B cell (primary cell): Measurements from ENCODE around the gene CRCP. TPM values are rescaled to one million over a fixed set of nuclear protein-coding genes. Genes with fewer than 3 reads are reported as not detected.

ENCODE experiments used
- ATAC-seq: fragments of 200-7000 bp; cut with Tn5 transposase; one replicate; pipeline ENCODE4 v1.10.0; 2021; ENCODE audit warnings: low read depth, mild to moderate bottlenecking, moderate number of reproducible peaks, moderate library complexity
- CTCF ChIA-PET: fragments of 350-600 bp; sonication (Branson Sonifier 250); formaldehyde crosslinking; loops from one replicate; lab custom pipeline; 2021; ENCODE audit warnings: antibody characterized with exemption, inconsistent platforms; lab: Charles Lee
- POLR2A ChIA-PET: fragments of 350-600 bp; sonication (Branson Sonifier 250); formaldehyde crosslinking; loops from one replicate; lab custom pipeline; 2021; ENCODE audit warnings: antibody characterized with exemption; lab: Charles Lee
- DNase-seq: peaks from one replicate; pipeline ENCODE4 v3.0.0; 2013
- H2AFZ ChIP-seq: 2 replicates; pipeline ENCODE4 v1.6.1; 2012; ENCODE audit warnings: mild to moderate bottlenecking, low read depth, low read length; ENCODE audit not compliant: insufficient read depth, poor library complexity, severe bottlenecking
- H3K27ac ChIP-seq, 2 donors: 1 replicate in 1 of 2; 2 replicates in 1 of 2; pipeline ENCODE4 v1.5.1; 2012 to 2013; ENCODE audit warnings: low read length in 2 of 2, mild to moderate bottlenecking in 2 of 2, moderate library complexity in 1 of 2
- H3K27me3 ChIP-seq, 4 experiments: fragments of 200-600 bp in 1 of 4; sonication (generic) in 1 of 4; replicated peaks in 1 of 4; 1 replicate in 2 of 4; 2 replicates in 2 of 4; pipeline versions ENCODE4 v1.6.1 to v1.7.0; 2013 to 2016; ENCODE audit warnings: low read length in 3 of 4, mild to moderate bottlenecking in 2 of 4, mixed read lengths in 1 of 4, moderate library complexity in 1 of 4; ENCODE audit not compliant: insufficient read depth in 4 of 4, control insufficient read depth in 3 of 4; ENCODE audit errors: control extremely low read depth in 1 of 4
- H3K36me3 ChIP-seq, 2 experiments: replicated peaks in 1 of 2; 1 replicate in 1 of 2; 2 replicates in 1 of 2; pipeline versions ENCODE4 v1.6.1 to v1.7.1; 2013; ENCODE audit warnings: low read length in 1 of 2; ENCODE audit not compliant: insufficient read depth in 2 of 2, control insufficient read depth in 1 of 2; ENCODE audit errors: control extremely low read depth in 1 of 2, extremely low read depth in 1 of 2
- H3K4me1 ChIP-seq, 2 donors: fragments of 200-600 bp in 1 of 2; sonication (generic) in 1 of 2; 1 replicate in 1 of 2; 2 replicates in 1 of 2; pipeline versions ENCODE4 v1.5.1 to v1.6.1; 2013 to 2017; ENCODE audit warnings: low read length in 2 of 2; ENCODE audit not compliant: control insufficient read depth in 2 of 2, insufficient read depth in 2 of 2
- H3K4me2 ChIP-seq: replicated peaks from 2 replicates; pipeline ENCODE3; 2012; ENCODE audit warnings: mild to moderate bottlenecking, low read depth, low read length; ENCODE audit not compliant: poor library complexity, severe bottlenecking
- H3K4me3 ChIP-seq, 5 experiments: fragments of 200-600 bp in 1 of 5; sonication (generic) in 1 of 5; 1 replicate in 3 of 5; 2 replicates in 2 of 5; pipeline versions ENCODE4 v1.5.1 to v1.7.0; 2011 to 2016; ENCODE audit warnings: low read length in 4 of 5, mild to moderate bottlenecking in 4 of 5, low read depth in 2 of 5, control low read depth in 1 of 5, moderate library complexity in 1 of 5; ENCODE audit not compliant: insufficient read depth in 1 of 5; ENCODE audit errors: control extremely low read depth in 1 of 5, extremely low read depth in 1 of 5
- H3K79me2 ChIP-seq: fragments of 200-600 bp; sonication (generic); one replicate; pipeline ENCODE4 v1.6.0; 2016; ENCODE audit warnings: low read length; ENCODE audit not compliant: control insufficient read depth, insufficient read depth
- H3K9ac ChIP-seq: fragments of 200-600 bp; sonication (generic); 2 replicates; pipeline ENCODE4 v1.6.1; 2017; ENCODE audit warnings: mild to moderate bottlenecking, low read length, moderate library complexity
- H3K9me3 ChIP-seq, 3 donors: one replicate each; pipeline versions ENCODE4 v1.6.1 to v1.7.1; 2013; ENCODE audit warnings: low read length in 2 of 3; ENCODE audit not compliant: control insufficient read depth in 2 of 3, insufficient read depth in 1 of 3; ENCODE audit errors: control extremely low read depth in 1 of 3
- H4K20me1 ChIP-seq: 2 replicates; pipeline ENCODE4 v1.6.0; 2012; ENCODE audit warnings: mild to moderate bottlenecking, low read length; ENCODE audit not compliant: insufficient read depth, control insufficient read depth, poor library complexity, severe bottlenecking
- H3K27ac Mint-ChIP-seq: one replicate; pipeline ENCODE4 v1.8.0; 2021; ENCODE audit warnings: mixed read lengths
- H3K27me3 Mint-ChIP-seq: one replicate; pipeline ENCODE4 v1.8.0; 2021; ENCODE audit warnings: mixed read lengths
- H3K4me1 Mint-ChIP-seq: one replicate; pipeline ENCODE4 v1.8.0; 2021; ENCODE audit warnings: mixed read lengths
- H3K4me3 Mint-ChIP-seq: one replicate; pipeline ENCODE4 v1.8.0; 2021; ENCODE audit warnings: mixed read lengths
- H3K9me3 Mint-ChIP-seq: one replicate; pipeline ENCODE4 v1.8.0; 2022; ENCODE audit warnings: mixed read lengths; ENCODE audit not compliant: insufficient read depth
- EZH2 ChIP-seq: IDR thresholded peaks from 2 replicates; pipeline ENCODE4 v1.6.1; 2012; ENCODE audit warnings: borderline replicate concordance, low read depth, mild to moderate bottlenecking, moderate library complexity, low read length; ENCODE audit not compliant: insufficient read depth, poor library complexity, severe bottlenecking
- WGBS: methylation state at CpG from one replicate; pipeline ENCODE4 v1.1.5; 2013; ENCODE audit warnings: missing lambda C conversion rate; ENCODE audit not compliant: insufficient coverage; 5-methylcytosine and 5-hydroxymethylcytosine counted together
- intact Hi-C: fragments of 100-400 bp; cut with micrococcal nuclease; formaldehyde crosslinking; loops from one replicate; pipeline ENCODE4 v1.10.0; 2022
- polyA plus RNA-seq: library from polyadenylated mRNA; depleted of rRNA; stranded (reverse); fragments of >200 nt; gene quantifications from 2 replicates; pipeline ENCODE4 v1.2.3, GENCODE V29; 2012
- total RNA-seq, 2 donors: library from RNA; stranded (reverse); fragments of 120-200 nt in 1 of 2; gene quantifications; 1 replicate in 1 of 2; 2 replicates in 1 of 2; pipeline versions ENCODE4 v1.2.3 to v1.2.4, GENCODE V29; 2013 to 2022
- TF ChIP-seq, protein P1 (sequence below): fragments of 200-600 bp; IDR thresholded peaks from one replicate; pipeline ENCODE4 v1.8.0; 2022; ENCODE audit warnings: antibody characterized with exemption, mild to moderate bottlenecking

CRCP gene
- total and polyA plus RNA-seq, 2 donors (not counting 1 experiment from before 2014, with no cell fraction given) = 20.8 to 39.6 TPM

DNA sequence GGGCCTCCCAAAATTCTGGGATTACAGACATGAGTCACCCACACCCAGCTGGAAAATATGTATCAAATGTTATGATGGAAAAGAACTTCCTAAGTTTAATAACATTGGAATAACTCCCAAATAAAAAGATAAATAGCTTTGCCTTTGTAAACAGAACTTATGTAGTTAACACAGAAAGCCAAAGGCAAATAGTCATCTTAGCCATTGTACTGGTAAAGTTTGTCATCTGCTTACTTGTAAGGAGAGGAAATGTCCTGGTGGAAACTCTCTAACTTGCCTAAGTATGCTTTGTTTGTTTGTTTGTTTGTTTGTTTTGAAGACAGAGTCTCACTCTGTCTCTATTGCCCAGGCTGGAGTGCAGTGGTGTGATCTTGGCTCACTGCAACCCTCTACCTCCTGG is 66.7 kb downstream of the CRCP start:
- Mint-ChIP-seq H3K4me1 (no peaks in the 10 kb centered on the region), H3K27me3 (no peaks in the 10 kb centered on the region), H3K9me3 (peaks cover 3% of the 10 kb centered on the region), H3K27ac (no peak overlapping the region), H3K4me3 (no peak overlapping the region)
- Histone ChIP-seq H3K9me3 (peaks cover 0 to 16% (median 2%) of the 10 kb centered on the region in 3 donors), H3K9ac (no peak overlapping the region), H3K4me2 (no peak overlapping the region), H3K4me3 (no peak overlapping the region), H3K27ac (no peak overlapping the region), H3K4me1 (no peaks in the 10 kb centered on the region), H3K36me3 (no peaks in the 10 kb centered on the region), H2AFZ (no peak overlapping the region), H4K20me1 (no peaks in the 10 kb centered on the region), H3K27me3 (no peaks in the 10 kb centered on the region), H3K79me2 (no peaks in the 10 kb centered on the region)
- no peak for DNase-seq
- TF ChIP-seq, protein P1, sequence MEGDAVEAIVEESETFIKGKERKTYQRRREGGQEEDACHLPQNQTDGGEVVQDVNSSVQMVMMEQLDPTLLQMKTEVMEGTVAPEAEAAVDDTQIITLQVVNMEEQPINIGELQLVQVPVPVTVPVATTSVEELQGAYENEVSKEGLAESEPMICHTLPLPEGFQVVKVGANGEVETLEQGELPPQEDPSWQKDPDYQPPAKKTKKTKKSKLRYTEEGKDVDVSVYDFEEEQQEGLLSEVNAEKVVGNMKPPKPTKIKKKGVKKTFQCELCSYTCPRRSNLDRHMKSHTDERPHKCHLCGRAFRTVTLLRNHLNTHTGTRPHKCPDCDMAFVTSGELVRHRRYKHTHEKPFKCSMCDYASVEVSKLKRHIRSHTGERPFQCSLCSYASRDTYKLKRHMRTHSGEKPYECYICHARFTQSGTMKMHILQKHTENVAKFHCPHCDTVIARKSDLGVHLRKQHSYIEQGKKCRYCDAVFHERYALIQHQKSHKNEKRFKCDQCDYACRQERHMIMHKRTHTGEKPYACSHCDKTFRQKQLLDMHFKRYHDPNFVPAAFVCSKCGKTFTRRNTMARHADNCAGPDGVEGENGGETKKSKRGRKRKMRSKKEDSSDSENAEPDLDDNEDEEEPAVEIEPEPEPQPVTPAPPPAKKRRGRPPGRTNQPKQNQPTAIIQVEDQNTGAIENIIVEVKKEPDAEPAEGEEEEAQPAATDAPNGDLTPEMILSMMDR = no peak
- TF ChIP-seq EZH2 = no peak
- no peak for ATAC-seq
- POLR2A ChIA-PET = no interaction called here
- intact Hi-C loops = no loop called here
- CTCF ChIA-PET = no interaction called here

DNA sequence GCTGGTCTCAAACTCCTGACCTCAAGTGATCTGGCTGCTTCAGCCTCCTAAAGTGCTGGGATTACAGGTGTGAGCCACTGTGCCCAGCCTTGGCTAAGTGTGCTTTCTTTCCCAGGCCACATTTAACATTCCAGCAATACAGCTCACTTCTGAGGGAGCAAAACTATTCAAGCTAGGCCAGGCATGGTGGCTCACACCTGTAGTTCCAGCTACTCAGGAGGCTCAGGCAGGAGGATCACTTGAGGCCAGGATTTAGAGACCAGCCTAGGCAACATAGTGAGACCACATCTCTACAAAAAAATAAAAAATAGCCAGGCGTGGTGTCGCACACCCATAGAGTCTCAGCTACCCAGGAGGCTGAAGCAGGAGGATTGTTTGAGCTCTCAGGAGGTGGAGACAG is 67.2 kb downstream of the CRCP start:
- no peaks in the 10 kb centered on the region for H3K4me1 Mint-ChIP-seq
- no peak for TF ChIP-seq EZH2
- TF ChIP-seq, protein P1 = no peak

More for the DNA sequence above, 67.2 kb downstream of the CRCP start:
- no peak overlapping the region for H2AFZ ChIP-seq
- POLR2A ChIA-PET = no interaction called here
- H3K79me2 ChIP-seq = no peaks in the 10 kb centered on the region
- peaks cover 0 to 16% (median 2%) of the 10 kb centered on the region in 3 donors for H3K9me3 ChIP-seq
- H3K4me3 ChIP-seq = no peak overlapping the region
- CTCF ChIA-PET = no interaction called here
- no peaks in the 10 kb centered on the region for H3K27me3 ChIP-seq
- H3K27ac Mint-ChIP-seq = no peak overlapping the region
- no CpG with 5 or more reads among the region's 2 CpGs for WGBS
- DNase-seq (no peak), ATAC-seq (no peak)
- H3K27ac ChIP-seq = no peak overlapping the region
- no peaks in the 10 kb centered on the region for H3K36me3 ChIP-seq
- no peaks in the 10 kb centered on the region for H3K27me3 Mint-ChIP-seq
- no peak overlapping the region for H3K4me3 Mint-ChIP-seq
- no peak overlapping the region for H3K4me2 ChIP-seq
- intact Hi-C loops = no loop called here
- peaks cover 3% of the 10 kb centered on the region for H3K9me3 Mint-ChIP-seq
- no peak overlapping the region for H3K9ac ChIP-seq
- H3K4me1 ChIP-seq = no peaks in the 10 kb centered on the region
- H4K20me1 ChIP-seq = no peaks in the 10 kb centered on the region
